Thyroid gland (tissue), 4 donors: Measurements from ENCODE around the gene PKP4.

Experiments used
- POLR2A ChIP-seq, 2 donors: fragments of 450-650 bp; IDR thresholded peaks; one replicate each; pipeline ENCODE4 v1.6.1; 2017; ENCODE audit warnings: antibody characterized with exemption in 2 of 2, mild to moderate bottlenecking in 2 of 2, moderate library complexity in 1 of 2
- TF ChIP-seq, protein P1 (sequence below), 6 experiments: fragments of 200-600 bp in 3 of 6; fragments of 450-650 bp in 3 of 6; sonication (generic) in 3 of 6; IDR thresholded peaks; one replicate each; pipeline ENCODE4 v1.5.1; 2016 to 2019; ENCODE audit warnings: antibody characterized with exemption in 6 of 6, mild to moderate bottlenecking in 2 of 6, inconsistent platforms in 1 of 6, moderate library complexity in 1 of 6

DNA sequence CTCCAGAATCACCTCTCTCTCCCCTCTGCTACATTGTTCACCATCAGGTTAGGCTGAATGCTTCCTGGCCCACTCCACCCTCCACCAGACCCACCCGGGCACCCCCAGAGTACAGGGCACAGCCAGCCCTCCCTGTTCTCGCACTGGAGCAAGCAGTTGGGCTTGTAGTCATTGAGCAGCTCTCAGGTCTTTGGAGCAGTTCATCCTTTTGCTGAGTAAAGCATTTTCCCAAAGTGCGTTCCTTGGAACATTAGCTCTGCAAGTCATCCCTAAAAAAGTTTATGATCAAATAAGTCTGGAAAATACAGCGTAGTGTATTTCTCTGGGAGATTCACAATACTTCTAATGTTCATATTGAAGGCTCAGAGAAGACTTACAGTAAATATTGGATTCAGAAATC is 234.9 kb downstream of the PKP4 start:
- TF ChIP-seq, protein P1, sequence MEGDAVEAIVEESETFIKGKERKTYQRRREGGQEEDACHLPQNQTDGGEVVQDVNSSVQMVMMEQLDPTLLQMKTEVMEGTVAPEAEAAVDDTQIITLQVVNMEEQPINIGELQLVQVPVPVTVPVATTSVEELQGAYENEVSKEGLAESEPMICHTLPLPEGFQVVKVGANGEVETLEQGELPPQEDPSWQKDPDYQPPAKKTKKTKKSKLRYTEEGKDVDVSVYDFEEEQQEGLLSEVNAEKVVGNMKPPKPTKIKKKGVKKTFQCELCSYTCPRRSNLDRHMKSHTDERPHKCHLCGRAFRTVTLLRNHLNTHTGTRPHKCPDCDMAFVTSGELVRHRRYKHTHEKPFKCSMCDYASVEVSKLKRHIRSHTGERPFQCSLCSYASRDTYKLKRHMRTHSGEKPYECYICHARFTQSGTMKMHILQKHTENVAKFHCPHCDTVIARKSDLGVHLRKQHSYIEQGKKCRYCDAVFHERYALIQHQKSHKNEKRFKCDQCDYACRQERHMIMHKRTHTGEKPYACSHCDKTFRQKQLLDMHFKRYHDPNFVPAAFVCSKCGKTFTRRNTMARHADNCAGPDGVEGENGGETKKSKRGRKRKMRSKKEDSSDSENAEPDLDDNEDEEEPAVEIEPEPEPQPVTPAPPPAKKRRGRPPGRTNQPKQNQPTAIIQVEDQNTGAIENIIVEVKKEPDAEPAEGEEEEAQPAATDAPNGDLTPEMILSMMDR (IDR thresholded peaks at IDR 0.05), result no peak
- no peak for TF ChIP-seq POLR2A (IDR thresholded peaks at IDR 0.05)
